GM19468 (cell line): ENCODE measurements around the gene PAOX.
"Not testable (repeated sequence)": the region's sequence is repeated elsewhere in the genome, so short reads cannot be mapped to it uniquely, and the experiment has no call there.

Experiments
- ATAC-seq: cut with Tn5 transposase; IDR thresholded peaks from one replicate; pipeline ENCODE4 v1.9.1; 2021; ENCODE audit warnings: mild to moderate bottlenecking, moderate library complexity, moderate number of reproducible peaks; ENCODE audit not compliant: unreplicated experiment; ENCODE audit errors: extremely low read depth

The PAOX gene

GRCh38 chr10:133422807-133423771 is 44.0 kb downstream of the PAOX start:
- ATAC-seq: no peak

GRCh38 chr10:133424102-133424501 is 45.0 kb downstream of the PAOX start:
- not testable (repeated sequence) for ATAC-seq

- ATAC-seq: not testable (repeated sequence)
Observed at GRCh38 chr10:133424601-133425000, 45.5 kb downstream of the PAOX start, which contains the start of gene SPRN. Gene SPRN, minus strand, starts transcription at chr10:133424625. Its CDS starts 944 bp downstream, at chr10:133423681.

GRCh38 chr10:133429571-133429970 is 50.5 kb downstream of the PAOX start:
- not testable (repeated sequence) for ATAC-seq

- not testable (repeated sequence) for ATAC-seq
Observed at GRCh38 chr10:133431888-133432613, 53.0 kb downstream of the PAOX start.

GRCh38 chr10:133432789-133433188 is 53.7 kb downstream of the PAOX start:
- ATAC-seq: not testable (repeated sequence)

GRCh38 chr10:133438711-133439273 is 59.7 kb downstream of the PAOX start:
- ATAC-seq: no peak

- ATAC-seq: no peak
Observed at GRCh38 chr10:133439517-133440461, 60.7 kb downstream of the PAOX start.

GRCh38 chr10:133440633-133441285 is 61.7 kb downstream of the PAOX start:
- no peak for ATAC-seq
